ENCODE measurements around the gene EFNA5. TPM values are rescaled to one million over a fixed set of nuclear protein-coding genes. Genes with fewer than 3 reads are reported as not detected.

The EFNA5 gene
- total and polyA plus RNA-seq, 2 of the 8 experiments (the other 6 are each of a cell fraction or from before 2014, with no cell fraction given) = 9.6 to 21.8 TPM

DNA sequence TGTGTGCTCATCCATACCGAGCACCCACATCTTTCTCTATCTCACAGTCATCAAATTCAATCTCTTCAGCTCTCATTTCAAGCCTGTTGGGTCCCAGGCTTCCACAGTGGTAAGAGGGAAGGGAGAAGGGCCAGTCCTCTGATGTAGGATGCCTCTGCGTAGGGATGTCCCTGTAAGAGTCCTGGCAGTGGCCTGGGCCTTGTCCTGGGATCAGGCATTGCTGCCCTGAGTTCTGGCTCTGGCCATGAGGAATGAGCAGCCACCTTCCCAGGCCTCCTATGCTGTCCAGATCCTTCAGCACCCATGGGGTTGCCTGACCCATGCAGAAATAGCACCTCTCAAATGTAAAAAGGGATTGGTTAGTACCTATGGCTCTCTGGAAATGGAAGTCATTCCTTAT is 121.2 kb downstream of the EFNA5 start:
- Histone ChIP-seq H3K23me2 (ENCODE audit: low read depth, low read length) (no peaks in the 10 kb centered on the region), H2BK12ac (ENCODE audit: low read depth, low read length) (no peak overlapping the region), H4K5ac (ENCODE audit: insufficient read length, low read depth, low read length) (no peak overlapping the region), H4K20me1 (replicated peaks in 1 of 2; ENCODE audit: control insufficient read depth in 1 of 2, insufficient read depth in 2 of 2, low read length in 2 of 2) (peaks cover 0 to 3% of the 10 kb centered on the region in 2 experiments), H2BK5ac (ENCODE audit: low read depth, low read length) (no peak overlapping the region), H2AFZ (ENCODE audit: low read length) (no peak overlapping the region), H3K36me3 (ENCODE audit: control insufficient read depth in 2 of 4, insufficient read depth in 4 of 4, low read length in 3 of 4) (no peaks in the 10 kb centered on the region), H2BK120ac (replicated peaks; ENCODE audit: low read depth, low read length) (no peak overlapping the region), H3K79me1 (ENCODE audit: low read depth, low read length) (0 out of 2 replicates have a peak, but pooled peaks cover 3% of the 10 kb centered on the region), H3K4me2 (ENCODE audit: insufficient read depth in 1 of 2, low read depth in 2 of 2, low read length in 2 of 2) (no peak overlapping the region), H4K8ac (ENCODE audit: extremely low read depth, insufficient read depth, low read length) (no peak overlapping the region), H2BK20ac (ENCODE audit: low read length) (no peak overlapping the region), H3K56ac (replicated peaks; ENCODE audit: insufficient read length, low read depth, low read length) (no peak overlapping the region), H3K79me2 (ENCODE audit: control insufficient read depth in 1 of 2, insufficient read depth in 2 of 2, low read length in 2 of 2) (peaks cover 0 to 5% of the 10 kb centered on the region in 2 experiments; a peak in 1 of 4 replicates), H3K4ac (replicated peaks; ENCODE audit: insufficient read length, low read depth, low read length) (no peak overlapping the region), H3K9me3 (ENCODE audit: insufficient read depth in 2 of 2, low read depth in 1 of 2, low read length in 1 of 2) (no peaks in the 10 kb centered on the region), H3K27ac (ENCODE audit: low read depth, low read length) (no peak overlapping the region), H2AK5ac (ENCODE audit: low read depth, low read length) (no peak overlapping the region), H3K23ac (ENCODE audit: insufficient read length) (no peak overlapping the region), H3K18ac (ENCODE audit: extremely low read depth, low read length) (no peak overlapping the region; the same call in 1 of the 2 replicates), H3K4me1 (replicated peaks in 1 of 4; ENCODE audit: control insufficient read depth in 3 of 4, insufficient read depth in 4 of 4, low read length in 3 of 4) (peaks cover 0 to 10% (median 2%) of the 10 kb centered on the region in 4 experiments; a peak in 3 of 7 replicates), H2BK15ac (ENCODE audit: low read length) (peak overlapping the region; percentile 1; the same call in 1 of the 2 replicates), H3K14ac (ENCODE audit: insufficient read length) (no peak overlapping the region), H3K4me3 (ENCODE audit: extremely low read depth in 1 of 4, insufficient read depth in 2 of 4, low read depth in 3 of 4, low read length in 4 of 4) (no peak overlapping the region), H3K9ac (replicated peaks in 1 of 4; ENCODE audit: extremely low read depth in 1 of 4, low read depth in 3 of 4, low read length in 3 of 4) (no peak overlapping the region), H3K27me3 (replicated peaks in 1 of 4; ENCODE audit: control insufficient read depth in 3 of 4, extremely low read depth in 1 of 4, insufficient read depth in 3 of 4, low read length in 3 of 4) (no peaks in the 10 kb centered on the region), H4K91ac (replicated peaks; ENCODE audit: insufficient read length, low read length) (no peak overlapping the region)
- no peak for TF ChIP-seq KDM4A (IDR thresholded peaks at IDR 0.05; ENCODE audit: low read depth, low read length, severe bottlenecking)
- TF ChIP-seq GABPA (IDR thresholded peaks at IDR 0.05; ENCODE audit: borderline replicate concordance, insufficient read depth, low read length) = no peak
- TF ChIP-seq EP300 (IDR thresholded peaks at IDR 0.05; ENCODE audit: borderline replicate concordance in 1 of 2, low read depth in 2 of 2, low read length in 2 of 2) = no peak
- TF ChIP-seq, protein P1, sequence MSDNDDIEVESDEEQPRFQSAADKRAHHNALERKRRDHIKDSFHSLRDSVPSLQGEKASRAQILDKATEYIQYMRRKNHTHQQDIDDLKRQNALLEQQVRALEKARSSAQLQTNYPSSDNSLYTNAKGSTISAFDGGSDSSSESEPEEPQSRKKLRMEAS (IDR thresholded peaks at IDR 0.05) = no peak
- TF ChIP-seq SUZ12 (IDR thresholded peaks at IDR 0.05; ENCODE audit: low read length) = no peak
- TF ChIP-seq BACH1 (IDR thresholded peaks at IDR 0.05; ENCODE audit: low read length) = no peak
- ChIA-PET POLR2A (ENCODE audit: partially characterized antibody) (interaction anchor here (0.6 to 0.7 kb wide), 2 partner anchors 27 to 184 kb away, joined by 3 read pairs; no protein-coding TSS in a partner anchor), CTCF (ENCODE audit: partially characterized antibody) (interaction anchor here (0.6 kb wide), 1 partner anchor 57 kb away, joined by 3 read pairs; no protein-coding TSS in a partner anchor)
- FAIRE-seq (no peak), DNase-seq (ENCODE audit: low read depth in 1 of 2, low spot score in 2 of 2) (no peak)
- 87% methylated on average over 2 of the region's 2 CpGs; no CpG with 5 or more reads in 1 of the 2 experiments for WGBS, 2 experiments (ENCODE audit: extremely low coverage in 1 of 2, insufficient coverage in 1 of 2, insufficient read length in 1 of 2, insufficient replicate concordance in 2 of 2, low coverage in 1 of 2, low lambda C conversion rate in 2 of 2, missing lambda C conversion rate in 1 of 2)

All from H1 (cell line).